Activated CD4-positive, alpha-beta memory T cell treated with anti-CD3 and anti-CD28 coated beads for 36 hours (primary cell): ENCODE results near the gene CD83. TPM values are rescaled to one million over a fixed set of nuclear protein-coding genes. Genes with fewer than 3 reads are reported as not detected.
A peak's percentile ranks its signal among the peaks of the same experiment; 100 is the strongest.

Source experiments
- CTCF ChIA-PET: fragments of 350-600 bp; sonication (Branson Sonifier 250); formaldehyde crosslinking; loops from one replicate; lab custom pipeline; 2021; ENCODE audit warnings: antibody characterized with exemption, inconsistent platforms; lab: Charles Lee
- POLR2A ChIA-PET: fragments of 350-600 bp; sonication (Branson Sonifier 250); formaldehyde crosslinking; loops from one replicate; lab custom pipeline; 2021; ENCODE audit warnings: antibody characterized with exemption; lab: Charles Lee
- DNase-seq: peaks from one replicate; pipeline ENCODE4 v3.0.0-alpha.2; 2020
- H3K27ac Mint-ChIP-seq: one replicate; pipeline ENCODE4 v1.8.0; 2021; ENCODE audit warnings: mixed read lengths
- H3K27me3 Mint-ChIP-seq: one replicate; pipeline ENCODE4 v1.8.0; 2021; ENCODE audit warnings: mixed read lengths
- H3K36me3 Mint-ChIP-seq: one replicate; pipeline ENCODE4 v1.8.0; 2021; ENCODE audit warnings: mixed read lengths
- H3K4me1 Mint-ChIP-seq: one replicate; pipeline ENCODE4 v1.8.0; 2021; ENCODE audit warnings: low read depth, mixed read lengths
- H3K4me3 Mint-ChIP-seq: one replicate; pipeline ENCODE4 v1.8.0; 2021; ENCODE audit warnings: mild to moderate bottlenecking, mixed read lengths
- H3K9me3 Mint-ChIP-seq: one replicate; pipeline ENCODE4 v1.8.0; 2021; ENCODE audit warnings: mixed read lengths
- intact Hi-C: fragments of 100-400 bp; cut with micrococcal nuclease; formaldehyde crosslinking; loops from one replicate; pipeline ENCODE4 v1.15.1; 2023
- total RNA-seq, 2 experiments: library from RNA; stranded (reverse); gene quantifications; one replicate each; pipeline ENCODE4 v1.2.3, GENCODE V29; 2021

The CD83 gene
- total RNA-seq, 2 experiments from 2014 or later = 21.8 to 23.0 TPM

DNA sequence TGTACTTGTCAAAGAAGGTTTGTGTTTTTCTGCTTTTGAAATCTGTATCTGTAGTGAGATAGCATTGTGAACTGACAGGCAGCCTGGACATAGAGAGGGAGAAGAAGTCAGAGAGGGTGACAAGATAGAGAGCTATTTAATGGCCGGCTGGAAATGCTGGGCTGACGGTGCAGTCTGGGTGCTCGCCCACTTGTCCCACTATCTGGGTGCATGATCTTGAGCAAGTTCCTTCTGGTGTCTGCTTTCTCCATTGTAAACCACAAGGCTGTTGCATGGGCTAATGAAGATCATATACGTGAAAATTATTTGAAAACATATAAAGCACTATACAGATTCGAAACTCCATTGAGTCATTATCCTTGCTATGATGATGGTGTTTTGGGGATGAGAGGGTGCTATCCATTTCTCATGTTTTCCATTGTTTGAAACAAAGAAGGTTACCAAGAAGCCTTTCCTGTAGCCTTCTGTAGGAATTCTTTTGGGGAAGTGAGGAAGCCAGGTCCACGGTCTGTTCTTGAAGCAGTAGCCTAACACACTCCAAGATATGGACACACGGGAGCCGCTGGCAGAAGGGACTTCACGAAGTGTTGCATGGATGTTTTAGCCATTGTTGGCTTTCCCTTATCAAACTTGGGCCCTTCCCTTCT is 18.4 kb downstream of the CD83 start:
- Mint-ChIP-seq H3K4me3 (no peak overlapping the region), H3K27me3 (no peaks in the 10 kb centered on the region), H3K4me1 (no peaks in the 10 kb centered on the region), H3K27ac (no peak overlapping the region), H3K9me3 (no peaks in the 10 kb centered on the region), H3K36me3 (peaks cover 53% of the 10 kb centered on the region)
- no peak for DNase-seq
- CTCF ChIA-PET = interaction anchor here (1.7 kb wide), 1 partner anchor 8 kb away, joined by 8 read pairs; no protein-coding TSS in a partner anchor
- POLR2A ChIA-PET = no interaction called here
- intact Hi-C loops = no loop called here

- H3K36me3 Mint-ChIP-seq = peaks cover 28% of the 10 kb centered on the region
- DNase-seq = no peak
- CTCF ChIA-PET = interaction anchor here (1.3 to 1.6 kb wide), 3 partner anchors 10 to 92 kb away, joined by 3 to 5 read pairs (median 4); no protein-coding TSS in a partner anchor
- no peaks in the 10 kb centered on the region for H3K4me1 Mint-ChIP-seq
- no peaks in the 10 kb centered on the region for H3K9me3 Mint-ChIP-seq
- POLR2A ChIA-PET = no interaction called here
- no peak overlapping the region for H3K4me3 Mint-ChIP-seq
- no peaks in the 10 kb centered on the region for H3K27me3 Mint-ChIP-seq
- no peak overlapping the region for H3K27ac Mint-ChIP-seq
- intact Hi-C loops = no loop called here
Observed at GRCh38 chr6:14138701-14139215, 21.2 kb downstream of the CD83 start.

- DNase-seq = no peak
- Mint-ChIP-seq H3K4me1 (no peaks in the 10 kb centered on the region), H3K9me3 (no peaks in the 10 kb centered on the region), H3K27me3 (no peaks in the 10 kb centered on the region), H3K36me3 (peaks cover under 1% of the 10 kb centered on the region), H3K27ac (no peak overlapping the region), H3K4me3 (no peak overlapping the region)
- ChIA-PET CTCF (interaction anchor here (1.3 to 4.7 kb wide), 2 partner anchors 18 to 232 kb away, joined by 3 to 42 read pairs; no protein-coding TSS in a partner anchor), POLR2A (no interaction called here)
- intact Hi-C loops = loop anchor here (5.0 kb wide), 1 partner anchor 69 kb away; no protein-coding TSS in a partner anchor
Observed at GRCh38 chr6:14141351-14142062, 23.9 kb downstream of the CD83 start.

GRCh38 chr6:14142063-14142450 is 24.5 kb downstream of the CD83 start:
- Mint-ChIP-seq H3K36me3 (no peaks in the 10 kb centered on the region), H3K9me3 (no peaks in the 10 kb centered on the region), H3K27ac (no peak overlapping the region), H3K27me3 (no peaks in the 10 kb centered on the region), H3K4me3 (no peak overlapping the region), H3K4me1 (no peaks in the 10 kb centered on the region)
- DNase-seq = no peak
- intact Hi-C loops = loop anchor here (5.0 kb wide), 1 partner anchor 70 kb away; no protein-coding TSS in a partner anchor
- ChIA-PET POLR2A (no interaction called here), CTCF (interaction anchor here (1.3 to 4.7 kb wide), 3 partner anchors 19 to 232 kb away, joined by 3 to 42 read pairs (median 5); no protein-coding TSS in a partner anchor)

DNA sequence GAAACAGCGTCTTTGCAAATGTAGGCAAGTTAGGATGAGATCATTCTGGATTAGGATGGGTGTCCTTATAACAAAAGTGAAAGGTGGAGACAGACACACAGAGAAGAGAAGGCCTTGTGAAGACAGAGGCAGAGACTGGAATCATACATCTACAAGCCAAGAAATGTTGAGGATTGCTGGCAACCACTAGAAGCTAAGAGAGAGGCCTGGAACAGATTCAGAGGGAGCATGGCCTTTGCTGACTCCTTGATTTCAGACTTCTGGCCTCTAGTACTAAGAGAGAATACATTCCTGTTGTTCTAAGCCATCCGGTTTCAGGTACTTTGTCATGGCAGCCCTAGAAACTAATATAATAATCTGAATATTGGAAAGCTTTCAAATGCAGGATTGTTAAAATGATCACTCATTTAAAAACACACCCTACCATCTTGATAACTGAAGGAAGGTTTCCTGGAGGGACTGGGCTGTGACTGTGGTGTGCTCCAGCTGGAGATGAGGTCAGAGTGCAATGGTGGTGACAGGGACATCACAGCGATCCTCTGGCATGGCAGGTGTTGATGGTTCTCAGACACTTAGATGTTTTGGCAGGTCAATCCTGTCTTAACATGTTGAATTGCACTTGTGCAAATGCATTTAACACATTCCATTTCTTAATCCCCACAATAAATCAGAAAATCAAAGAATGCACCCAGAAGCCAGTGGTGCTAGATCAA is 25.1 kb downstream of the CD83 start:
- Mint-ChIP-seq H3K4me3 (no peak overlapping the region), H3K4me1 (no peaks in the 10 kb centered on the region), H3K27me3 (no peaks in the 10 kb centered on the region), H3K9me3 (no peaks in the 10 kb centered on the region), H3K27ac (no peak overlapping the region), H3K36me3 (no peaks in the 10 kb centered on the region)
- DNase-seq = no peak
- POLR2A ChIA-PET = interaction anchor here (0.6 kb wide), 1 partner anchor 38 kb away, joined by 3 read pairs; no protein-coding TSS in a partner anchor
- intact Hi-C loops = loop anchor here (5.0 kb wide), 1 partner anchor 70 kb away; no protein-coding TSS in a partner anchor
- CTCF ChIA-PET = interaction anchor here (1.3 to 4.7 kb wide), 6 partner anchors 8 to 233 kb away, joined by 3 to 42 read pairs (median 6); no protein-coding TSS in a partner anchor

DNA sequence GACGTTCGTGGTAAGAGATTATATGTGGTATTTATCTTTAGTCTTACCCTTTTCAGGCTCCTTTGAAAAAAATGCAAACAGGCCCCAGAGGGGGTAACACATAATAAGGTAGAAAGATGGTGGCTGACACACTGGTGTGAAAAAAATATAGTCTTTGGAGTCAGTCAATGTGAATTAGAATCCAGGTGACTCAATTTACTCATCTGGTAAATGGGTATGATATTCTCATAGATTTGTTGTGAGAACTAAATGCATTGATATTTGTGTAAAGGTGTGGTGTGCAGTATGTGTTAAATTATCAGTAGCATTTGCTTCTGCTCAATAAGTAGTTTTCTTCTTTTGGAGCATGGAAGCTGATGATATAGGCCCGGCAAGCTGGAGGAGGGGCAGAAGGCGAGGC is 25.7 kb downstream of the CD83 start:
- DNase-seq = no peak
- no peak overlapping the region for H3K4me3 Mint-ChIP-seq
- no peak overlapping the region for H3K27ac Mint-ChIP-seq
- H3K27me3 Mint-ChIP-seq = no peaks in the 10 kb centered on the region
- H3K4me1 Mint-ChIP-seq = no peaks in the 10 kb centered on the region
- no peaks in the 10 kb centered on the region for H3K36me3 Mint-ChIP-seq
- intact Hi-C loops = loop anchor here (5.0 kb wide), 1 partner anchor 71 kb away; no protein-coding TSS in a partner anchor
- POLR2A ChIA-PET = interaction anchor here (0.6 kb wide), 1 partner anchor 37 kb away, joined by 3 read pairs; no protein-coding TSS in a partner anchor
- H3K9me3 Mint-ChIP-seq = no peaks in the 10 kb centered on the region
- CTCF ChIA-PET = interaction anchor here (0.5 to 4.7 kb wide), 11 partner anchors 8 to 233 kb away, joined by 3 to 42 read pairs (median 5); no protein-coding TSS in a partner anchor

DNA sequence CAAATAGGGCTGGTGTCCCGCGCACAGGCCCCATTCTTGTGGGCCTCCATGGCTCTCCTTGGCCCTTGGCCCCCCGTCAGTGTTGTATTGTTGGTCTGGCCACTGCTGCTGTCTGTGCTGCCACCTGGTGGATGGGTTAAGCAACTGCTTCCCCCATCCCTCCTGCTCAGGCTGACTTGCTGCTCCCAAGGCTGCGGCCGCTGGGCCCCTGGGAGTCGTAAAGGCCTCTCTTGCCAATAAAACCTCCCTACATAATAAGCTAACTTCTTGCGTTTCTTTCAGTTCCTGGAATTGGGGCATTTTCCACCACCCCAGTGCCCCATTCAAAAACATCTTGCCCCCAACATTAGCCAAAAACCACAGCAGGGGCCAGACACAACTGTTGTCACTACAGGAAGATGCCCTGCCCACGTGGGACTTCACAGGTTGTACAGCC is 27.1 kb downstream of the CD83 start:
- intact Hi-C loops = loop anchor here (1.0 to 5.0 kb wide), 3 partner anchors 72 to 235 kb away; no protein-coding TSS in a partner anchor
- ChIA-PET POLR2A (no interaction called here), CTCF (interaction anchor here (0.6 to 4.7 kb wide), 17 partner anchors 8 to 568 kb away, joined by 3 to 42 read pairs (median 4); no protein-coding TSS in a partner anchor)
- Mint-ChIP-seq H3K9me3 (no peaks in the 10 kb centered on the region), H3K36me3 (no peaks in the 10 kb centered on the region), H3K4me1 (no peaks in the 10 kb centered on the region), H3K27ac (no peak overlapping the region), H3K27me3 (no peaks in the 10 kb centered on the region), H3K4me3 (no peak overlapping the region)
- DNase-seq = peak; percentile 81

GRCh38 chr6:14146506-14147096 is 29.0 kb downstream of the CD83 start:
- Mint-ChIP-seq H3K9me3 (no peaks in the 10 kb centered on the region), H3K36me3 (no peaks in the 10 kb centered on the region), H3K4me3 (no peak overlapping the region), H3K27ac (no peak overlapping the region), H3K4me1 (no peaks in the 10 kb centered on the region), H3K27me3 (no peaks in the 10 kb centered on the region)
- intact Hi-C loops = no loop called here
- ChIA-PET POLR2A (no interaction called here), CTCF (interaction anchor here (0.7 to 4.7 kb wide), 4 partner anchors 12 to 237 kb away, joined by 3 to 42 read pairs (median 4); no protein-coding TSS in a partner anchor)
- no peak for DNase-seq

GRCh38 chr6:14147891-14148290 is 30.3 kb downstream of the CD83 start:
- Mint-ChIP-seq H3K9me3 (no peaks in the 10 kb centered on the region), H3K36me3 (no peaks in the 10 kb centered on the region), H3K4me3 (no peak overlapping the region), H3K27ac (no peak overlapping the region), H3K27me3 (no peaks in the 10 kb centered on the region), H3K4me1 (no peaks in the 10 kb centered on the region)
- ChIA-PET POLR2A (no interaction called here), CTCF (interaction anchor here (1.4 to 1.9 kb wide), 2 partner anchors 104 to 239 kb away, joined by 3 to 8 read pairs; no protein-coding TSS in a partner anchor)
- intact Hi-C loops = no loop called here
- no peak for DNase-seq

- POLR2A ChIA-PET = no interaction called here
- Mint-ChIP-seq H3K27ac (no peak overlapping the region), H3K27me3 (no peaks in the 10 kb centered on the region), H3K4me1 (no peaks in the 10 kb centered on the region), H3K4me3 (no peak overlapping the region), H3K9me3 (no peaks in the 10 kb centered on the region), H3K36me3 (no peaks in the 10 kb centered on the region)
- no peak for DNase-seq
- CTCF ChIA-PET = interaction anchor here (1.0 to 1.9 kb wide), 4 partner anchors 9 to 240 kb away, joined by 3 to 8 read pairs (median 4); no protein-coding TSS in a partner anchor
- intact Hi-C loops = no loop called here
Observed at GRCh38 chr6:14148471-14148870, 30.9 kb downstream of the CD83 start.
